ENCODE data around the gene OR52E8.

OR52E8 gene

GRCh38 chr11:5807580-5807979, 49.9 kb downstream of the OR52E8 start:
- no peak for DNase-seq

All from GOT3 (cell line).